ENCODE results near the gene ICAM2.

The ICAM2 gene

DNA sequence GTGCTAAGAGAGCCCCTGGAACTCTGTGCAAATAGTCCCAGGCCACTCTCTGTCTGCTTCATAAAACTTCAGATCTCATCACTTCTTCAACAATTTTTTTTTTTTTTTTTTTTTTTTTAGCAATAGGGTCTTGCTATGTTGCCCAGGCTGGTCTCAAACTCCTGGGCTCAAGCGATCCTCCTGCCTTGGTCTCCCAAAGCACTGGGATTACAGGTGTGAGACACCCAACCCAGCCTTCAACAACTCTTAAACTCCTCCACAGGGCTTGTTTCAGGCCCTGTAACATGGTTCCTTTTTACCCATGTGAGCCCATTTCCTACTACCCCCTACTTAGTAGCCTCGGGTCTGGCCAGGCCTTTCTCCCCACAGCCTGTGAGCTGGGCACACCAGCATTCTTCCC, 39.3 kb upstream of the ICAM2 start:
- TF ChIP-seq CTBP1 (IDR thresholded peaks at IDR 0.05; ENCODE audit: borderline replicate concordance) (no peak), LEF1 (IDR thresholded peaks at IDR 0.05; ENCODE audit: borderline replicate concordance) (no peak), FOXK2 (IDR thresholded peaks at IDR 0.05) (no peak), NFRKB (IDR thresholded peaks at IDR 0.05) (no peak), SUZ12 (IDR thresholded peaks at IDR 0.05) (no peak), HDGF (IDR thresholded peaks at IDR 0.05; ENCODE audit: borderline replicate concordance) (no peak), BHLHE40 (IDR thresholded peaks at IDR 0.05; ENCODE audit: borderline replicate concordance) (no peak), L3MBTL2 (conservative IDR thresholded peaks at IDR 0.05) (no peak), SP1 (IDR thresholded peaks at IDR 0.05) (no peak), ARNT (IDR thresholded peaks at IDR 0.05) (no peak), FOXM1 (IDR thresholded peaks at IDR 0.05; ENCODE audit: borderline replicate concordance) (no peak), TARDBP (IDR thresholded peaks at IDR 0.05) (no peak), ZNF384 (IDR thresholded peaks at IDR 0.05) (no peak), ELF4 (IDR thresholded peaks at IDR 0.05) (no peak), FOXA1 (IDR thresholded peaks at IDR 0.05) (no peak)
- TF ChIP-seq, protein P1, sequence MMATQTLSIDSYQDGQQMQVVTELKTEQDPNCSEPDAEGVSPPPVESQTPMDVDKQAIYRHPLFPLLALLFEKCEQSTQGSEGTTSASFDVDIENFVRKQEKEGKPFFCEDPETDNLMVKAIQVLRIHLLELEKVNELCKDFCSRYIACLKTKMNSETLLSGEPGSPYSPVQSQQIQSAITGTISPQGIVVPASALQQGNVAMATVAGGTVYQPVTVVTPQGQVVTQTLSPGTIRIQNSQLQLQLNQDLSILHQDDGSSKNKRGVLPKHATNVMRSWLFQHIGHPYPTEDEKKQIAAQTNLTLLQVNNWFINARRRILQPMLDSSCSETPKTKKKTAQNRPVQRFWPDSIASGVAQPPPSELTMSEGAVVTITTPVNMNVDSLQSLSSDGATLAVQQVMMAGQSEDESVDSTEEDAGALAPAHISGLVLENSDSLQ (IDR thresholded peaks at IDR 0.05) = no peak
- POLR2A ChIA-PET = no interaction called here
- CTCF ChIA-PET = interaction anchor here (0.9 kb wide), 1 partner anchor 73 kb away, joined by 3 read pairs; no protein-coding TSS in a partner anchor
- DNase-seq (ENCODE audit: extremely low spot score) = no peak

DNA sequence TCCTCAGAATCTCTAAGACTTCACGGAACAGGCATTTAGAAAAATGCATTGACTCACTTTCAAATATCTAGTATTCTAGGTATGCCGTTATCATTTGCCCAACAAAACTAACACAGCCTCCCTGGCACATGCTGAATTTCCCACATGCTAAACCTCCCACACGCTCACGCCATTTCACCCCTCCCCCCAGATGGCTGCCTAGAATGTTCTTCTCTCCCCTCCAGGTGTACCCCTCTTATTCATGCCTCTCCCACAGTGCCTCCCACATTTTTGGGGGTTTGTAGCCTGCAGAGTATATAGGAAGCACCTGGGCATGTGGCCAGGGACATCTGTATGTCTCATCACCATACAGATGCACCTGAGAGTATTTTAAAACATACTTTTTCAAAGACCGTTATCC, 38.2 kb upstream of the ICAM2 start:
- POLR2A ChIA-PET = no interaction called here
- CTCF ChIA-PET = no interaction called here
- TF ChIP-seq NFRKB (IDR thresholded peaks at IDR 0.05) = no peak
- no peak for TF ChIP-seq ARNT (IDR thresholded peaks at IDR 0.05)
- TF ChIP-seq L3MBTL2 (conservative IDR thresholded peaks at IDR 0.05) = no peak
- TF ChIP-seq ELF4 (IDR thresholded peaks at IDR 0.05) = no peak
- TF ChIP-seq BHLHE40 (IDR thresholded peaks at IDR 0.05; ENCODE audit: borderline replicate concordance) = no peak
- TF ChIP-seq TARDBP (IDR thresholded peaks at IDR 0.05) = no peak
- no peak for TF ChIP-seq FOXK2 (IDR thresholded peaks at IDR 0.05)
- no peak for TF ChIP-seq FOXM1 (IDR thresholded peaks at IDR 0.05; ENCODE audit: borderline replicate concordance)
- no peak for TF ChIP-seq SP1 (IDR thresholded peaks at IDR 0.05)
- TF ChIP-seq CTBP1 (IDR thresholded peaks at IDR 0.05; ENCODE audit: borderline replicate concordance) = no peak
- no peak for TF ChIP-seq HDGF (IDR thresholded peaks at IDR 0.05; ENCODE audit: borderline replicate concordance)
- no peak for DNase-seq (ENCODE audit: extremely low spot score)

DNA sequence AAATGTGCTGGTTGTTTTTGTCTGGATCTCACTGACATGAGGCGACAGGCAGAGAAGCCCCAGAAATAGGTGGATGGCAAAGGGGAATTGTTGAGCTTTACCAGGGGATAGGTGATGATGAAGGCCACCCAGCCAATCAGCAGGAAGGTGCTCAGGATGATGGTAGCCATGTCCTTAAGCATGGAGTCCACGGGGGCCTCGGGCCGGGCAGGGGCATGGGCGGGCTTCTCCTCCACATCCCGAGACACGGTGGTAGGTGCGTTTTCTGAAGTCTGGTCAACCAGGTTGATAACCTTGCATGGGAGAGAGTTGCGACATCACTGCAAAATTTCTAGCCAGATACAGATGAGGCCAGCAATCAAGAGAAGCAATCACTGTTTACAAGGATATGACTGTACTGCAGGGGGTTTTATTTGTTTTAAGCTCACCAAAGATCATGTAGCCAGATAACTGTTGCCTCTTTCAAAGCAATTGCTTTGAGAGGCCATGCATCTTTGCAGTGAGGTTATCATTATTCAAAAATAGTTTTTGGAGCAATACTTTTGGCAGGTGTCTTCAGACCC, 37.3 kb upstream of the ICAM2 start:
- ChIA-PET CTCF (no interaction called here), POLR2A (interaction anchor here (0.6 kb wide), 1 partner anchor 88 kb away, joined by 3 read pairs; no protein-coding TSS in a partner anchor)
- TF ChIP-seq CTBP1 (IDR thresholded peaks at IDR 0.05; ENCODE audit: borderline replicate concordance) = no peak
- no peak for TF ChIP-seq ZNF384 (IDR thresholded peaks at IDR 0.05)
- no peak for TF ChIP-seq HDGF (IDR thresholded peaks at IDR 0.05; ENCODE audit: borderline replicate concordance)
- TF ChIP-seq NFRKB (IDR thresholded peaks at IDR 0.05) = no peak
- TF ChIP-seq ARNT (IDR thresholded peaks at IDR 0.05) = no peak
- DNase-seq (ENCODE audit: extremely low spot score) = no peak

DNA sequence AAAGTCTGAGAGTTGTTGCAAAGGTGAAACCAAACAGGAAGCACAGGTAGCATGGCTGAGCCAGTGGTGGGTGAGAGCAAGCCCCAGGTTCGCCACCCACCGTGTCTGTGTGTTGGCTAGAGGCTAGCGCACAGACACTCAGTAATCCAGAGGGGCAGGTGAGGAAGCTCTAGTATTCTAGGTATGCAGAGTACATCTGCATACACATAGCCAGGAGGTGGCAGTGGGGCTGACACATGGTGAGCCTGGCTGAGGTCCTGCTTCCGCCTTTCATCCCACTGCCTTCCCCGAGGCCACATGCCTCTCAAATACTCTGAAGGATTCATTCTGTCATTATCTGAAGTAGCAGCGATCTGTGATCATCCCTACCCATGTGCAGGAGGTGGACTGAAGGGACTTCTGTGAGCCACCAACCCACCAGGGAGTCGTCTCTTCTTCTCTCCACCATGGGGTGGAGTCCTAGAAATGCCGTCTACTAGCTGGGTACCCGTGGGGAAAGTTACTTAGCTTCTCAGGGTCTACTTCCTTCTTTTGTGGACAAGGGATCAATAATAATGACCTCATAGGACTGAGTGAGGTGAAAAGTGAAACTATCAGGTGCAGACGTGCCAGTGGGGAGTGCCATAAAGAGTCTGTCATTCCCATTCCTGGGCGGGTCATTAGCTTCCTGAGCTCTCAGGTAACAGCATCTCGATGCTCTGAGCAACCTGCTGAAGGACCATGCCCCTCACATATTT, 36.0 kb upstream of the ICAM2 start:
- POLR2A ChIA-PET = no interaction called here
- TF ChIP-seq SP1 (IDR thresholded peaks at IDR 0.05) (no peak), FOXM1 (IDR thresholded peaks at IDR 0.05; ENCODE audit: borderline replicate concordance) (no peak), TARDBP (IDR thresholded peaks at IDR 0.05) (no peak), ARNT (IDR thresholded peaks at IDR 0.05) (no peak), LEF1 (IDR thresholded peaks at IDR 0.05; ENCODE audit: borderline replicate concordance) (no peak), ELF4 (IDR thresholded peaks at IDR 0.05) (no peak), HDGF (IDR thresholded peaks at IDR 0.05; ENCODE audit: borderline replicate concordance) (no peak), ZNF384 (IDR thresholded peaks at IDR 0.05) (no peak), CTBP1 (IDR thresholded peaks at IDR 0.05; ENCODE audit: borderline replicate concordance) (no peak), BHLHE40 (IDR thresholded peaks at IDR 0.05; ENCODE audit: borderline replicate concordance) (no peak), FOXK2 (IDR thresholded peaks at IDR 0.05) (no peak), L3MBTL2 (conservative IDR thresholded peaks at IDR 0.05) (no peak), NFRKB (IDR thresholded peaks at IDR 0.05) (no peak), SUZ12 (IDR thresholded peaks at IDR 0.05) (no peak), FOXA1 (IDR thresholded peaks at IDR 0.05) (no peak)
- TF ChIP-seq, protein P1 (IDR thresholded peaks at IDR 0.05) = no peak
- no peak for DNase-seq (ENCODE audit: extremely low spot score)
- CTCF ChIA-PET = interaction anchor here (1.0 kb wide), 1 partner anchor 7 kb away, joined by 3 read pairs; no protein-coding TSS in a partner anchor

DNA sequence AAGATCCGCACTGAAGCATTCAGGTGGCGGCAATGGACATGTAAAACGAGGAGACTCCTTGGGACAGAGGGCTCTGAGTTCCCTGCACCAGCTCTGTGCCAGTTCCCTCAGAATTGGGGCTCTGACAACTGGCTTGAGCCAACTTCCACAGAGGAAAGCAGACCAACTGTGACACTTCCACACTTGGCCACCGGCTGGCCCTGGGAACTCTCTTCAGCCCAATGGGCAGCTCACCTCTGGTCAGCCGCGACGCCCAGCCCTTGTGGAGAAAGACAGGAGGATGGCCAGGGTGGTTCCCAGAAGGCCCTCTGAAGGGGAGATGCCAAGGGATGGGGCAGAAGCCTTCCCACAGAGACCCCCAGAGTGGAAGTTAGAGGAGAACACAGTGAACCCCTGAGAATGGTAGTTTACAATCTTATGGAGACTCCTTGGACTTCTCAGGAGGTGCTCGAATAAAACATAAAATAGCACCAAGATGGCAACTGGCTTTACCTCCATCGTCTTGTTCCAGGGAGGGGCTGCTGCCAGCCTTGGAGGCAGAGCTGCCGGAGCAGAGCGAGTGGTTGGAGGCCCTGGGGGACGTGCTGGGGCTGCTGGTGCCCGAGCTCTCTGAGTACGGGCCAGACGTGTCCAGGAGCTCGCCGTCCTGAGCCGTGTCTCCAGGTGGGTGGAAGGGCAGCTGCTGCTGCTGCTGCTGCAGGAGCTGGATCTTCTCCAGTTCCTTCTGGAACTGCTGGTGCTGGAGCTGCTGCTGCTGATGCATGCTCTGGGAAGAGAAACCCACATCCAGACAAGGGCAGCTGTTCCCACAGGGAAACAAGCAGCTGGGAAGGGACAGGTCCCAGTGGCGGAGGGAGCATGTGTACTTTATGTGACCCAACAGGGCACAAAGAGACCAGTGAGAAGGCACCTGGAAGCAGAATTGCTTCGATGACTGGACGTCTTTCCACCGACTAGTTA, 35.0 kb upstream of the ICAM2 start:
- DNase-seq (ENCODE audit: extremely low spot score) = no peak
- ChIA-PET POLR2A (no interaction called here), CTCF (interaction anchor here (1.0 to 1.9 kb wide), 2 partner anchors 8 kb away, joined by 3 to 6 read pairs; no protein-coding TSS in a partner anchor)
- TF ChIP-seq LEF1 (IDR thresholded peaks at IDR 0.05; ENCODE audit: borderline replicate concordance) = no peak
- TF ChIP-seq ELF4 (IDR thresholded peaks at IDR 0.05) = no peak
- TF ChIP-seq TARDBP (IDR thresholded peaks at IDR 0.05) = no peak
- no peak for TF ChIP-seq L3MBTL2 (conservative IDR thresholded peaks at IDR 0.05)
- no peak for TF ChIP-seq BHLHE40 (IDR thresholded peaks at IDR 0.05; ENCODE audit: borderline replicate concordance)
- no peak for TF ChIP-seq SP1 (IDR thresholded peaks at IDR 0.05)
- TF ChIP-seq FOXK2 (IDR thresholded peaks at IDR 0.05) = no peak
- TF ChIP-seq FOXM1 (IDR thresholded peaks at IDR 0.05; ENCODE audit: borderline replicate concordance) = no peak
- TF ChIP-seq SUZ12 (IDR thresholded peaks at IDR 0.05) = no peak
- no peak for TF ChIP-seq ZNF384 (IDR thresholded peaks at IDR 0.05)
- no peak for TF ChIP-seq NFRKB (IDR thresholded peaks at IDR 0.05)
- TF ChIP-seq ARNT (IDR thresholded peaks at IDR 0.05) = no peak
- TF ChIP-seq, protein P1 (IDR thresholded peaks at IDR 0.05) = no peak
- no peak for TF ChIP-seq FOXA1 (IDR thresholded peaks at IDR 0.05)

Measured in HEK293T (cell line).